HL-60/S4 treated with phorbol 12-myristate 13-acetate at 8.2 ng/mL for 4 days and 3 days (cell line): ENCODE results near the gene CGRRF1.

Source experiments
- in situ Hi-C: fragments of 300-500 bp; cut with MboI; formaldehyde crosslinking; loops from 2 replicates; pipeline ENCODE4 v1.15.0; 2022; ENCODE audit warnings: low sequenced_read_pairs

The CGRRF1 gene

DNA sequence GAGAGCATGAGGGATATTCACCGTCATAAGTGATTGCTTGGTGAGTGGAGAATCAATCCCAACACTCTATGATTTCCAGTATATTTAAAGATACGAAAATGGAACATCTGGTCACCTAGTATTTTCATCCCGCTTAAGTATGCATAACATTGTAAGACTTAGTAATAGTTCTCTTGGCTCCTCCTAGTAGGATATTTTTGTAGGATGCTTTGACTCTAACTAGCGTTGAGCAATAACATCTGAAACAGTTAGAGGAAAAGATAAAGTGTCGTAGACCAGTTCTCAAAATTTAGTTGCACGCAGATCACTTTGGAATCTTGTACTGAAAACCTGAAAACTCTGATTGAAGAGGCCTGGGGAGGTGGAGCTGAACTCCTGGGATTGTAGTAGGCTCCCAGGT lies 64.8 kb downstream of the CGRRF1 start:
- in situ Hi-C loops: loop anchor here (10.0 kb wide), 1 partner anchor 200 kb away; no protein-coding TSS in a partner anchor

GRCh38 chr14:54577494-54577893 lies 67.8 kb downstream of the CGRRF1 start:
- in situ Hi-C loops: loop anchor here (10.0 kb wide), 1 partner anchor 197 kb away; no protein-coding TSS in a partner anchor

GRCh38 chr14:54577977-54578376 lies 68.3 kb downstream of the CGRRF1 start:
- in situ Hi-C loops: loop anchor here (10.0 kb wide), 1 partner anchor 197 kb away; no protein-coding TSS in a partner anchor

DNA sequence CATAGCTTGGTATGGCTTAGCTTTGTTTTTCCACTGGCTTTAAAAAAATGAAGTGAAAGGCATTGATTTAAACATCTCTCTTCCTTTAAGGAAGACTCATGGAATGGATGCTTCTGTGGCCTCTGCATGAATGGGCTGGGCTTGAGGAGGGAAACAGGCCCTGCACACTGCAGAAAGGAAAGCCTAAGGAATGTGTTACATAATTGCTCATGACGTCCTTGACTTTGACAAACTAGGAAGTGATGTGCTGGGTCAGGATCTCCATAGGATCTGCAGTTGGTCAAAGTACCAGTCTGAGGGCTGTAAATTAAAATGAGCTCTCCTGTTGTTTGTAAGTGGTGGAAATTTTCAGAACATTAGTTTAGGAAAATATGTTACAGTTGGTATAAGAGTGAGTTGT lies 69.9 kb downstream of the CGRRF1 start:
- in situ Hi-C loops: loop anchor here (10.0 kb wide), 1 partner anchor 195 kb away; no protein-coding TSS in a partner anchor

- in situ Hi-C loops: no loop called here
Measured at GRCh38 chr14:54580933-54581332, 71.2 kb downstream of the CGRRF1 start.

DNA sequence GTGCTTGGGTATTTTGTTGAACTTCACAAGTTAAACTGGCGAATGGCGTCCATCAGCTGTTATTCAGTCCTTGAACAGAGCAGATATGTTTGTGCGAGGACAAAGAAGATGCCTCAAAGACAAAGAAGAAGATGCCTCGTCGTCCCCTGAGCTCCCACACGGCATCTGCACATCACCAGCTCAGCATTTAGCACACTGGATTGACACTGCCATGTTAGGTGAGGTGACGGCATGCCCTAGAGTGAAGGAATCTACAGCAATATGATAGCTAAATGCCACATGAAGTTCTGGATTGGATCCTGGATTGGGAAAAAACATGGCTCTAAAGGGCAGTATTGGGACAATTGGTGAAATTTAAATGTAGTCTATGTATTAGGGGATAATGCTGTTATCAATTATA lies 72.6 kb downstream of the CGRRF1 start:
- in situ Hi-C loops: no loop called here

GRCh38 chr14:54584097-54584496 lies 74.4 kb downstream of the CGRRF1 start:
- in situ Hi-C loops: no loop called here

- in situ Hi-C loops: no loop called here
Measured at GRCh38 chr14:54585214-54585613, 75.5 kb downstream of the CGRRF1 start.
